GM21367 (cell line): ENCODE data around the gene GPR153.
A peak's percentile ranks its signal among the peaks of the same experiment; 100 is the strongest.

ENCODE experiments used
- ATAC-seq: cut with Tn5 transposase; IDR thresholded peaks from one replicate; pipeline ENCODE4 v1.9.1; 2021; ENCODE audit not compliant: unreplicated experiment

GPR153 gene

DNA sequence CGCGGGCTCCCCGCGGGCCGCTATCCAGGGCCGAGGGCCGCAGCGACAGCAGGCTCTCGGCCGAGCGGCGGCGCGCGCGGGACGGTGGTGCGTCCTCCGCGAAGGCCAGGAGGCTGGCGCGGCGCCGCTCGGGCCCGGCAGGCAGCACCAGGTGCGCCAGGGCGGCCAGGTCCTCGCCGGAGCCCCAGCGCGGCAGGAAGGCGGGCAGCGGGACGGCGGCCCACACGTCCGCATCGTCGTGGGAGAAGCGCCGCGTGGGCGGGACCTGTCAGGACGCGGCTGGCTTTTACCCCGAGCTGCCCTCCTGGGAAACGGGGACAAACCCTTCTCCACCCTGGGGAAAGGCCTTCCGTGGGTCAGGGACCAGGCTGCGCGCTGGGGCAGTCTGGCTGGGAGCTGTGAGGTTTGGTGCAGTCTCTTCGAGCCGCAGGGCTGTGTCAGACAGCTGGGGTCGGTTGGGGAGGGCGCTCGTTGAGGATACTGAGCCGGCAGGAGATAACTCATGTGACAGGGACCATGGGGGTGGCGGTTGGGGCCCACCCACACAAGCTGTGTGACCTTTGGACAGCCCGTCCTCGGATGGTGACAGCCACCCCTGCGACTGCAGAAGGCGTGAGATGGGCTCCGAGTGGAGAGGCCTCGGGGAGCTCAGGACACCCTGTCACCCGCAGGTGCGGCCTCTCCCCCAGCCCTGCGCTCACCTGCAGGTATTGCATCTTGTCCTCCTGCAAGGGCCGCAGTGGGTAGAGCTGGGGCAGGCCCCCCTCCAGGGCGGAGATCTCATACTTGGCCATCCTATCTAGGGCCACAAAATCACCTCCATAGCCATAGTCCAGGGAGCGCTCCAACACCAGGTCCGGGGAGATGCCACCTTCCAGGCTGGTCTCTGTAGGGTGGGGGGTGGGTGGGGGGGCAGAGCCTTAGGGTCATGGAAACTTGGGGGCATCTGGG, 10.9 kb downstream of the GPR153 start:
- no peak for ATAC-seq

GRCh38 chr1:6248932-6249738, 11.8 kb downstream of the GPR153 start:
- no peak for ATAC-seq

- no peak for ATAC-seq
These were observed 12.6 kb downstream of the GPR153 start for GRCh38 chr1:6248161-6248776.

DNA sequence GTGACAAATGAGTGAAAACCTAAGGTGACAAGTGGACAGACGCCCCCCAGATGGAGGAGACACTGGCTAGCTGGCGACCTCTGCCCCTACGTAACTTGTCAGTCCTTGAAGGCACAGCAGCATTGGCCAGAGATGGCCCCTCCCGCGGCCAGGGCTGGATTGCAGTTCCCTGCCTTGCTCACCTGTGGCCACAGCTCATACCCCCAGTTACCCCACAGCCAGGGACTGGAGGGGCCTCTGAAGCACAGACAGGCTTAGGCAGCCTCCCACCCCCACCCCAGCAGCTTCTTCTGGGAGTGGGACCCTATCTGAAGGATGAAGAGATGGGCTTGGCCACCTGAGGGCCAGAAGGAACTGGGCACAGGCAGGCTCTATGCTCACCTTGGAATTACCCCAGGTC, 13.2 kb downstream of the GPR153 start:
- ATAC-seq: no peak

GRCh38 chr1:6246497-6247467, 14.1 kb downstream of the GPR153 start:
- no peak for ATAC-seq

DNA sequence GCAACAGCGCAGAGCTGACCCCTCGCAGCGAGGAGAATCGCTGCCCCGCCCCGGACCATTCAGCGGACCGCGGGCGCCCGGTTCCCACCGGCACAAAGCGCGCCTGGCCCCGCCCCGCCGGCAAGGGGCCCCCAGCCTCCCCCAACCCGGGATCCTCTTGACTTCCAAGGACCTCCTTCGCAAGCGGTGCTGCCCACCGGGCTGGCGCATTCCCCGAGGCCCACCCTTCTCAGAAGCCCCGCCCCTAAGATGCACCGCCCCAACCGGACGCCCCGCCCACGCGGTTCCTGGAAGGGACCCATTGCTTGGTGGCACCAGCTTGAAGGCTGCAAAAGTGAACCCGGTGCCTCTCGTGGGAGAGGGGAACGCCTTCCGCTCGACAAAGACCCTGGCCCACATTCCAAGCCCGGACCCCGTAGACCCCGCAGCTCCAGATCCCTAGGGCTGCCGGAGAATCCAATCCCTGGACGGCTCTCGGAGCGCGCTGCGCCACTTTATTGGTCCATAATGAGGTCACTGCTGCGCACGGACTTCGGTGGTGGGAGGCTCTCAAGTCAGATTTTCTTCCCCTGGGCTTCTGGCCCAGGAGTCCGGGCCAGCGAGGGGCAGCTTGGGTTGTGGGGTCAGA, 14.9 kb downstream of the GPR153 start:
- no peak for ATAC-seq

GRCh38 chr1:6245086-6245868, 15.6 kb downstream of the GPR153 start:
- ATAC-seq: peak; percentile 45

GRCh38 chr1:6244401-6245049, 16.4 kb downstream of the GPR153 start:
- no peak for ATAC-seq

DNA sequence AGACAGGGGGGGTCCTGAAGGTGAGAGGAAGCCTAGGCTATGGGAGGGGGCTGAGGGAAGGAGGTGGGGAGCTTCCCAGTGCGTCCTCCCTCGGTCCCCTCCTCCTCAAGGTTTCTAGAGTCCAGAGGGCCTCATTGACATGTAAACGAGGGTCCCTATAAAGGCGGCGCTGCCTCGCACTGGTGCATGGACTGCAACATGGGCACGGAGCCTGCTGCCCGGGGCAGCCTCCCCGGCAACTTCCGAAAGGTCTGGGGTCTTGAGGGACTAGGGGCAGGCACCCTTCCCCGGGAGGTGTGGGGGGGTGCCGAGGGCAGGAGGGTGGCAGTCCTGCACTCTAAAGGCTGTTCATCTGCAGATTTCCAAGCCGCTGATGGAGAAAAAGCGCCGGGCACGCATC, 16.9 kb downstream of the GPR153 start, which contains the start of gene HES3:
HES3 (plus strand) TSS at position 187 of the 400 bp plus-strand sequence; CDS start at position 374, 187 bp downstream.
- ATAC-seq: no peak

DNA sequence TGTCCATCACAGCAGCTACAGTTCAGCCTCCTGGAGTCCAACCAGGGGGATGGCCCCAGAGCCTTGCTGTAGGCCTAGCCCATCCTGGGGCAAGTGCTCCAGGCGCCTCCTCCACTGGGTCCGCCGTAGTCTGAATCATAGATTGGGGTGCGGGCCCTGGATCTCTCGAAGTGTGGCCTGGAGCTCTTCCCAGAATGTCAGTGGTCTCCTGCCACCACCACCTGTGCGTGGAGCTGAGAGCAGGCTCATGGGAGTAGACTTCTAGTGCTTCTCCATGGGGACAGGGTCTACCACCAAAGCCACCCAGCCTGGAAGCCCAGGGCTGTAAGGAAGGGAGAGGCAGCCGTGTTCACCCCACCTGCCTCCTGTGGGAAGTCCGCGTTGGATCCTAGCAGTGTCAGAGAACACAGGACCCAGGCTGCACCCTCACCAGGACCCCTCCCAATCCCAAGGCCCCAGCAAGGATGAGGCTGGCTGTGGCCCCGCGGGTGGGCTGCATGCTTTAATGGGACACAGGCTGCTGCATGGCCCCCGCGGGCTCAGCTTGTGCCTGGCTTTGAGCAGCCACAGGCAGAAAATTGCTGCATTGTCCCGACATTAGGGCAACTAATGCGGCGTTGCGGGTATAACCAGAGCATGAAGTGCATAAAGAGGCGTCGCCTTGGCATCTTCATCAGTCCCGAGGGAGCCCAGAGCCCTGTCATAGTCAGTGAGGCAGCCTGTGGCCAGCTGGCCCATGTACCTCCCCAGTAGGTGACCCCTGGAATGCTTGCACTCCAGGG, 17.7 kb downstream of the GPR153 start:
- ATAC-seq: no peak

GRCh38 chr1:6241887-6242740, 18.8 kb downstream of the GPR153 start:
- no peak for ATAC-seq

- no peak for ATAC-seq
These were observed 19.6 kb downstream of the GPR153 start for GRCh38 chr1:6241107-6241886.

DNA sequence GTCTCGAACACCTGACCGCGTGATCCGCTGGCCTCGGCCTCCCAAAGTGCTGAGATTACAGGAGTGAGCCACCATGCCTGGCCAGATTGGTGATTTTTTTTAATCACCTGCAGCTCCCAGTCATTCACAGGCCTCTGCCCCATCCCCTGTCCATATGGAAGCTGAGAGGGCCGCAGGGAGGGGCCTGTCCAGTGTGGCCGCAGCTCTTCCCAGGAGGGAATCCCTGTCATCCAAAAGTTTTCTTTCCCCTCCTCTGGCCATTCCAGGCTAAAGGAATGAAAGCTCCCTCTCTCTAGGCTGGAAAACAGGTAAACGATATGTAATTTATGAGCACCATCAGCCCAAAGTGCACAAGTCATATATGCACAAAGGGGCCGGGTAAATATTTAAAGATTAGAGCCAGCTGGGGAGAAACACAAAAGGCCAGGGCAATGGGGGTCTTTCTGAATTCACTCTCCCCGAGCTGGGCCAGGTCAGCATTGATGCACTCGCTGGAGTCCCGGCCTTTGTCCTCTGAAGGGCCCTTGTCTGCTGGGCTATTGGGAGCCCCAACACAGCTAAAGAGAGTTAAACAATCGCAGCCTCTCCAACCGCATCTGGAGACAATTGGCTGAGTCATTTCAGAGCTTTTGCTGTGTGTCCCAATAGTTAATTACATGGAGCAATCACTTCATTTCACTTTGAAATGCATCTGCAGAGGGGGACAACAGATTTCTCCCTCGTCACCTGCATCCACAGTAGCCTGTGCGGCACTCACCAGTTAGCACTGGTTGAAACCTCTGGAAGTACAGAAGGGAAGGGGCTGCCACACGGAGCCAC, 20.7 kb downstream of the GPR153 start:
- ATAC-seq: no peak

GRCh38 chr1:6239213-6239752, 21.6 kb downstream of the GPR153 start:
- ATAC-seq: no peak

DNA sequence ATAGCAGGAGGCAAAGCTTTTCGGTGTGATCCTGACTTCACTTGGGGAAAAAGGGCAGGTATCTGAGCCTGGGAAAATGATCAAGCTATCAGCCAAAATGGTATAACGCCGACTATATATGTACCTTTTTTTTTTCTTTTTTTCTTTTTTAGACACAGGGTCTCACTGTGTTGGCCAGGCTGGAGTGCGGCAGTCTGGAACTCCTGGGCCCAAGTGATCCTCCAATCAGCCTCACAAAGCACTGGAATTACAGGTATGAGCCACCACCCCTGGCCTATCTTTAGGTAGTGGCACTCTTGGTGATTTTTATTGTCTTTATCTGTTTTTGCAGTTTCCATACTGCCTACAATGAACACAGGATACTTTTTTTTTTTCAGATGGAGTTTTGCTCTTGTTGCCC, 23.8 kb downstream of the GPR153 start:
- no peak for ATAC-seq
